Duodenal mucosa (tissue), 2 donors: ENCODE measurements around the gene DOCK3.

Experiments
- H3K27ac ChIP-seq: one replicate; pipeline ENCODE4 v1.7.0; 2013; ENCODE audit warnings: low read depth, low read length
- H3K27me3 ChIP-seq, 2 donors: one replicate each; pipeline ENCODE4 v1.7.0; 2013; ENCODE audit warnings: low read length in 2 of 2, control low read depth in 1 of 2; ENCODE audit not compliant: insufficient read depth in 2 of 2, control insufficient read depth in 1 of 2
- H3K36me3 ChIP-seq, 2 donors: one replicate each; pipeline ENCODE4 v1.7.0; 2013; ENCODE audit warnings: low read length in 2 of 2, control low read depth in 1 of 2; ENCODE audit not compliant: insufficient read depth in 2 of 2, control insufficient read depth in 1 of 2
- H3K4me1 ChIP-seq, 2 donors: one replicate each; pipeline ENCODE4 v1.7.0; 2013; ENCODE audit warnings: low read length in 2 of 2, control low read depth in 1 of 2; ENCODE audit not compliant: insufficient read depth in 2 of 2, control insufficient read depth in 1 of 2
- H3K4me3 ChIP-seq, 2 donors: one replicate each; pipeline ENCODE4 v1.7.0; 2013; ENCODE audit warnings: low read length in 2 of 2, low read depth in 1 of 2
- H3K9ac ChIP-seq, 2 donors: one replicate each; pipeline ENCODE4 v1.7.0; 2013; ENCODE audit warnings: low read length in 2 of 2, low read depth in 1 of 2
- H3K9me3 ChIP-seq, 2 donors: one replicate each; pipeline ENCODE4 v1.7.0; 2013; ENCODE audit warnings: low read length in 2 of 2, control low read depth in 1 of 2; ENCODE audit not compliant: control insufficient read depth in 1 of 2

DOCK3 gene

DNA sequence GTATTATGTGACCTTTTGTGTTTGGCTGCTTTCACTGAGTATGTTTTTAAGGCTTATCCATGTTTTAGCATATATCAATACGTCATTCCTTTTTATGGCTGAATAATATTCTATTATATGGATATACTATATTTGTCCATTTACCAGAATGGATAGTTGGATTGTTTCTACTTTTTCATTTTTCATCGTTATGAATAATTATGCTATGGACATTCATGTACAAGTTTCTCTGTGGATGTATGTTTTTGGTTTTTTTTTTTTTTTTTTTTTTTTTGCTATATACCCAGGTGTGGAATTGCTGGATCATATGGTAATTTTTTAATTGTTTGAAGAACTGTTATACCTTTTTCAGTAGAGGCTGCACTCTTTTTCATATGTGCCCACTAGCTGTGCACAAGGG lies 23.5 kb downstream of the DOCK3 start:
- H3K9ac ChIP-seq, result no peak overlapping the region
- H3K27ac ChIP-seq, result no peak overlapping the region
- no peaks in the 10 kb centered on the region for H3K27me3 ChIP-seq
- no peak overlapping the region for H3K4me3 ChIP-seq
- no peaks in the 10 kb centered on the region for H3K4me1 ChIP-seq
- no peaks in the 10 kb centered on the region for H3K36me3 ChIP-seq
- H3K9me3 ChIP-seq, result peaks cover 3 to 4% of the 10 kb centered on the region in 2 donors

GRCh38 chr3:50708620-50709019 lies 33.9 kb downstream of the DOCK3 start:
- Histone ChIP-seq H3K27ac (no peak overlapping the region), H3K36me3 (no peaks in the 10 kb centered on the region), H3K9ac (no peak overlapping the region), H3K27me3 (no peaks in the 10 kb centered on the region), H3K4me3 (no peak overlapping the region), H3K4me1 (no peaks in the 10 kb centered on the region), H3K9me3 (no peaks in the 10 kb centered on the region)

DNA sequence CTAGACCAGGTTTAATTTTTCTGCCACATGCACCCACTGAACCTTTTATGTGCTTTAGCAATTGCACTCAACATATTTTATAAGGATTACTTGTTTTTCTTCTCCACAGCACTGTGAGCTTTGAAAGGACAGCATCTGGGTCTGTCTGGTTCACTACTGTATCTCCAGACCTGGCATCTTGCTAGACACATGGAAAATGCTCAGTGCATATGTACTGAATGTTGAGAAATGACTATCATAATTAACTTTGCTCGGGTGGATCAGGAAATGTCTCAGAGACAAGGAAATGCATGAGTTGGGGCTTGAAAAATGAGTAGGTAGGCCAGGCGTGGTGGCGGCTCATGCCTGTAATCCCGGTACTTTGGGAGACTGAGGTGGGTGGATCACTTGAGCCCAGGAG lies 40.2 kb downstream of the DOCK3 start:
- Histone ChIP-seq H3K9ac (no peak overlapping the region), H3K27me3 (peaks cover 0 to 4% of the 10 kb centered on the region in 2 donors)

DNA sequence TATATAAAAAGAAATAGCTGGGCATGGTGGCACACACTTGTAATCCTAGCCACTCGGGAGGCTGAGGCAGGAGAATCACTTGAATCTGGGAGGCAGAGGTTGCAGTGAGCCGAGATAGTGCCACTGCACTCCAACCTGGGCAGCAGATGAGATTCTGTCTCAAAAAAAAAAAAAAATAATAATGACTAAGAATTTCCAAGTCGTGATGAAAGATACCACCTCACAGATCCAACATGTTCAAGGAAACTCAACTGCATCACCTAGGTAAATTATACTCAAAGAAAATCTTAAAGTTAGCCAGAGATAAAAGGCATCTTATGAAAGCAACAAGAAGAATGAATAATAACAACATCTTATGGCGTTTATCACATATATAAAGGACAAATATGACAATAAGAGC lies 50.1 kb downstream of the DOCK3 start:
- no peaks in the 10 kb centered on the region for H3K36me3 ChIP-seq
- H3K27me3 ChIP-seq, result no peaks in the 10 kb centered on the region
- H3K9ac ChIP-seq, result no peak overlapping the region
- H3K27ac ChIP-seq, result no peak overlapping the region
- H3K4me1 ChIP-seq, result no peaks in the 10 kb centered on the region
- H3K9me3 ChIP-seq, result no peaks in the 10 kb centered on the region
- no peak overlapping the region for H3K4me3 ChIP-seq

More for the DNA sequence above, 40.2 kb downstream of the DOCK3 start:
- H3K4me1 ChIP-seq, result no peaks in the 10 kb centered on the region
- H3K9me3 ChIP-seq, result no peaks in the 10 kb centered on the region
- no peaks in the 10 kb centered on the region for H3K36me3 ChIP-seq
- no peak overlapping the region for H3K27ac ChIP-seq
- no peak overlapping the region for H3K4me3 ChIP-seq

- no peak overlapping the region for H3K4me3 ChIP-seq
- no peaks in the 10 kb centered on the region for H3K36me3 ChIP-seq
- no peaks in the 10 kb centered on the region for H3K27me3 ChIP-seq
- H3K4me1 ChIP-seq, result no peaks in the 10 kb centered on the region
- no peak overlapping the region for H3K27ac ChIP-seq
- H3K9me3 ChIP-seq, result no peaks in the 10 kb centered on the region
- H3K9ac ChIP-seq, result no peak overlapping the region
These were observed 60.3 kb downstream of the DOCK3 start for GRCh38 chr3:50734985-50735384.

DNA sequence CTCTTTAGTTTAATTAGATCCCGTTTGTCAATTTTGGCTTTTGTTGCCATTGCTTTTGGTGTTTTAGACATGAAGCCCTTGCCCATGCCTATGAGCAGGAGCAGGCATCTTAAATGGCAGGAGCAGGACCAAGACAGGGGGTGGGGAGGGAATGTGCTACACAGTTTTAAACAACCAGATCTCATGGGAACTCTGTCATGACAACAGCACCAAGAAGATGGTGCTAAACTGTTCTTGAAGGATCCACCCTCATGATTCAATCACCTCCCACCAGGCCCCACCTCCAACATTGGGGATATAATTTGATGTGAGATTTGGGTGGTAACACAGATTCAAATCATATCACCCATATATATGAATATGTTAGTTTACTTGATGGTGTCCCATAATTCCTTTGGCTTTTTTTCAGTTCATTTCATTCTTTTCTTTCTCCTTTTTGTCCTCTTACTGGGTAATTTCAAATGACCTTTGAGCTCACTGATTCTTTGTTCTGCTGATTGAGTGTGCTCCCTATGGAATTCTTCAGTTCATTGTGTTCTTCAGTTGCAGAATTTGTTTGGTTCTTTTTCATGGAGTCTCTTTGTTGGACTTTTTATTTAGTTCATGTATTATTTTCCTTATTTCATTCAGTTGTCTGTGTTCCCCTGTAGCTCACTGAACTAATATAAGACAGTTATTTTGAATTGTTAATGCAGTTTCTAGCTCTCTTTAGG lies 62.6 kb downstream of the DOCK3 start:
- Histone ChIP-seq H3K4me1 (no peaks in the 10 kb centered on the region), H3K9me3 (no peaks in the 10 kb centered on the region), H3K27me3 (no peaks in the 10 kb centered on the region), H3K4me3 (no peak overlapping the region), H3K27ac (no peak overlapping the region), H3K36me3 (no peaks in the 10 kb centered on the region), H3K9ac (no peak overlapping the region)

- H3K27ac ChIP-seq, result no peak overlapping the region
These were observed 63.3 kb downstream of the DOCK3 start for GRCh38 chr3:50737906-50738598.

GRCh38 chr3:50743643-50744042 lies 68.9 kb downstream of the DOCK3 start:
- Histone ChIP-seq H3K27ac (no peak overlapping the region), H3K4me3 (no peak overlapping the region)

More at GRCh38 chr3:50737906-50738598, 63.3 kb downstream of the DOCK3 start:
- H3K36me3 ChIP-seq, result no peaks in the 10 kb centered on the region
- H3K4me1 ChIP-seq, result no peaks in the 10 kb centered on the region
- H3K4me3 ChIP-seq, result no peak overlapping the region
- H3K27me3 ChIP-seq, result no peaks in the 10 kb centered on the region
- no peak overlapping the region for H3K9ac ChIP-seq
- H3K9me3 ChIP-seq, result no peaks in the 10 kb centered on the region

DNA sequence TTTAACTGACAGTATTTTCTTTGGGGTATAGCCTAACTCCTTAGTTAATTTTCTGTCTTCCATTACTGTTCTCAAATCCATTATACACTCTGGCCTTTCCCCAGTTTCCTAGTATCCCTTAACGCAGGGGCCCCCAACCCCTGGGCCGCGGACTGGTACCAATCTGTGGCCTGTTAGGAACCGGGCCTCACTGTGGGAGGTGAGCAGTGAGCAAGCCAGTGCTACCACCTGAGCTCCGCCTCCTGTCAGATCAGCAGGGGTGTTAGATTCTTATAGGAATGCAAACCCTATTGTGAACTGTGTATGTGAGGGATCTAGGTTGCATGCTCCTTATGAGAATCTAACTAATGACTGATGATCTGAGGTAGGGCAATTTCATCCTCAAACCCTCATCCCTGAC lies 75.1 kb downstream of the DOCK3 start:
- Histone ChIP-seq H3K4me1 (no peaks in the 10 kb centered on the region), H3K36me3 (no peaks in the 10 kb centered on the region), H3K9ac (no peak overlapping the region), H3K9me3 (no peaks in the 10 kb centered on the region), H3K4me3 (no peak overlapping the region), H3K27ac (no peak overlapping the region), H3K27me3 (no peaks in the 10 kb centered on the region)

More at GRCh38 chr3:50743643-50744042, 68.9 kb downstream of the DOCK3 start:
- Histone ChIP-seq H3K36me3 (no peaks in the 10 kb centered on the region), H3K4me1 (no peaks in the 10 kb centered on the region), H3K27me3 (no peaks in the 10 kb centered on the region), H3K9ac (no peak overlapping the region), H3K9me3 (no peaks in the 10 kb centered on the region)

- Histone ChIP-seq H3K36me3 (no peaks in the 10 kb centered on the region), H3K9ac (no peak overlapping the region), H3K4me1 (no peaks in the 10 kb centered on the region), H3K4me3 (no peak overlapping the region), H3K27ac (no peak overlapping the region), H3K9me3 (no peaks in the 10 kb centered on the region), H3K27me3 (no peaks in the 10 kb centered on the region)
These were observed 84.3 kb downstream of the DOCK3 start for GRCh38 chr3:50759015-50759414.
